Neural crest cell (in vitro differentiated cells): ENCODE measurements around the gene JADE3. TPM values are rescaled to one million over a fixed set of nuclear protein-coding genes. Genes with fewer than 3 reads are reported as not detected.
A peak's percentile ranks its signal among the peaks of the same experiment; 100 is the strongest.
"Not testable (repeated sequence)": the region's sequence is repeated elsewhere in the genome, so short reads cannot be mapped to it uniquely, and the experiment has no call there.

Source experiments
- DNase-seq: peaks from one replicate; pipeline ENCODE4 v3.0.0; 2021; ENCODE audit warnings: low read depth, mixed read lengths, low spot score
- H3K27ac Mint-ChIP-seq: one replicate; pipeline ENCODE4 v1.8.0; 2021; ENCODE audit warnings: mild to moderate bottlenecking, mixed read lengths; ENCODE audit not compliant: unreplicated experiment
- H3K27me3 Mint-ChIP-seq: 2 replicates; pipeline ENCODE4 v1.8.0; 2021; ENCODE audit warnings: low read depth, mild to moderate bottlenecking, mixed read lengths
- H3K36me3 Mint-ChIP-seq: 2 replicates; pipeline ENCODE4 v1.8.0; 2021; ENCODE audit warnings: low read depth, mild to moderate bottlenecking, mixed read lengths
- H3K4me1 Mint-ChIP-seq: 2 replicates; pipeline ENCODE4 v1.8.0; 2021; ENCODE audit warnings: mixed read lengths
- H3K4me3 Mint-ChIP-seq: one replicate; pipeline ENCODE4 v1.8.0; 2021; ENCODE audit warnings: mild to moderate bottlenecking, mixed read lengths
- H3K9me3 Mint-ChIP-seq: 2 replicates; pipeline ENCODE4 v1.8.0; 2021; ENCODE audit warnings: mixed read lengths
- total RNA-seq: library from RNA; stranded (reverse); gene quantifications from 2 replicates; pipeline ENCODE4 v1.2.1, GENCODE V29; 2021
- TF ChIP-seq, protein P1 (sequence below): fragments of 200-600 bp; sonication (generic); conservative IDR thresholded peaks from 2 replicates; pipeline ENCODE4 v1.5.0; 2021; ENCODE audit warnings: antibody characterized with exemption, mild to moderate bottlenecking

The JADE3 gene
- total RNA-seq, 1 donor from 2014 or later: 18.8 TPM

- peak; percentile 2 for DNase-seq
- Mint-ChIP-seq H3K4me1 (peaks cover 29% of the 10 kb centered on the region), H3K9me3 (peaks cover 3% of the 10 kb centered on the region), H3K4me3 (peak overlapping the region; percentile 17), H3K27ac (peak overlapping the region; percentile 73), H3K27me3 (no peaks in the 10 kb centered on the region), H3K36me3 (peaks cover 2% of the 10 kb centered on the region)
- TF ChIP-seq, protein P1, sequence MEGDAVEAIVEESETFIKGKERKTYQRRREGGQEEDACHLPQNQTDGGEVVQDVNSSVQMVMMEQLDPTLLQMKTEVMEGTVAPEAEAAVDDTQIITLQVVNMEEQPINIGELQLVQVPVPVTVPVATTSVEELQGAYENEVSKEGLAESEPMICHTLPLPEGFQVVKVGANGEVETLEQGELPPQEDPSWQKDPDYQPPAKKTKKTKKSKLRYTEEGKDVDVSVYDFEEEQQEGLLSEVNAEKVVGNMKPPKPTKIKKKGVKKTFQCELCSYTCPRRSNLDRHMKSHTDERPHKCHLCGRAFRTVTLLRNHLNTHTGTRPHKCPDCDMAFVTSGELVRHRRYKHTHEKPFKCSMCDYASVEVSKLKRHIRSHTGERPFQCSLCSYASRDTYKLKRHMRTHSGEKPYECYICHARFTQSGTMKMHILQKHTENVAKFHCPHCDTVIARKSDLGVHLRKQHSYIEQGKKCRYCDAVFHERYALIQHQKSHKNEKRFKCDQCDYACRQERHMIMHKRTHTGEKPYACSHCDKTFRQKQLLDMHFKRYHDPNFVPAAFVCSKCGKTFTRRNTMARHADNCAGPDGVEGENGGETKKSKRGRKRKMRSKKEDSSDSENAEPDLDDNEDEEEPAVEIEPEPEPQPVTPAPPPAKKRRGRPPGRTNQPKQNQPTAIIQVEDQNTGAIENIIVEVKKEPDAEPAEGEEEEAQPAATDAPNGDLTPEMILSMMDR: no peak
Measured at GRCh38 chrX:46953597-46953996, 41.4 kb downstream of the JADE3 start.

GRCh38 chrX:46954716-46955115, 42.5 kb downstream of the JADE3 start:
- DNase-seq: no peak
- Mint-ChIP-seq H3K4me1 (peaks cover 29% of the 10 kb centered on the region), H3K9me3 (peaks cover 3% of the 10 kb centered on the region), H3K36me3 (peaks cover 2% of the 10 kb centered on the region), H3K27me3 (no peaks in the 10 kb centered on the region), H3K4me3 (no peak overlapping the region), H3K27ac (no peak overlapping the region)
- TF ChIP-seq, protein P1: no peak

DNA sequence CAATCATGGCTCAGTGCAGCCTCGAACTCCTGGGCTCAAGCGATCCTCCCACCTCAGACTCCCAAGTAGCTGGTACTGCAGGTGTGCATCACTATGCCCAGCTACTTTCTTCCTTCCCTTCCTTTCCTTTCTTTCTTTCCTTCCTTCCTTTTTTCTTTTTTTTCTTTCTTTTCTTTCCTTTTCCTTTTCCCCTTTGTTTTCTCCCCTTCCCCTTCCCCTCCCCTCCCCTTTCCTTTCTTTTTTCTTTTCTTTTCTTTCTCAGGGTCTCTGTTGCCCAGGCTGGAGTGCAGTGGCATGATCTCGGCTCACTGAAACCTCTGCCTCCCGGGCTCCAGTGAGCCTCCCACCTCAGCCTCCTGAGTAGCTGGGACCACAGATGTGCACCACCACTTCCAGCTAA, 44.4 kb downstream of the JADE3 start:
- not testable (repeated sequence) for H3K9me3 Mint-ChIP-seq, H3K27me3 Mint-ChIP-seq, H3K36me3 Mint-ChIP-seq, H3K27ac Mint-ChIP-seq, DNase-seq, H3K4me3 Mint-ChIP-seq
- H3K4me1 Mint-ChIP-seq: peaks cover 33% of the 10 kb centered on the region

DNA sequence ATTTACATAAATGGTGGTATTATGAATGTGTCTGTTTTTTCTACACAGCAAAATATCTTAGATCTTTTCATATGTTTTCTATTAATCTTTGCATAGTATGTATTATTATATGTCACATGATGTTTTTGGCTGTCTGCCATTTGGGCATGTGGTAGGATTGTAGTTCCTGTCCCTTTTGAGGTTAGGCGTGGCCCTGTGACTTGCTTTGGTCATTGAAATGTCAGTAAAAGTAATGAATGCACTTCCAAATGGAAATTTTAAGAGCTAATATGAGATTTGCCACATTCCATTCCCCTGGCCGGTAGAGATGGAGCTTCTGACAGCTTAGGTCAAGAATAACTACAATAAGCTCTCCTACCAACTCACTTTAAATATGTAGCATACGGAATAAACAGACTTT, 45.1 kb downstream of the JADE3 start:
- no peaks in the 10 kb centered on the region for H3K27me3 Mint-ChIP-seq
- H3K4me1 Mint-ChIP-seq: peaks cover 26% of the 10 kb centered on the region
- TF ChIP-seq, protein P1: no peak
- no peaks in the 10 kb centered on the region for H3K36me3 Mint-ChIP-seq
- H3K27ac Mint-ChIP-seq: no peak overlapping the region
- no peak for DNase-seq
- H3K4me3 Mint-ChIP-seq: no peak overlapping the region
- H3K9me3 Mint-ChIP-seq: no peaks in the 10 kb centered on the region

GRCh38 chrX:46959101-46959500, 46.9 kb downstream of the JADE3 start:
- Mint-ChIP-seq H3K36me3 (no peaks in the 10 kb centered on the region), H3K4me3 (no peak overlapping the region), H3K27ac (no peak overlapping the region), H3K27me3 (no peaks in the 10 kb centered on the region), H3K9me3 (no peaks in the 10 kb centered on the region), H3K4me1 (peaks cover 12% of the 10 kb centered on the region)
- TF ChIP-seq, protein P1: no peak
- no peak for DNase-seq

GRCh38 chrX:46959985-46960700, 47.9 kb downstream of the JADE3 start:
- Mint-ChIP-seq H3K4me1 (peaks cover 6% of the 10 kb centered on the region), H3K36me3 (no peaks in the 10 kb centered on the region), H3K27ac (no peak overlapping the region), H3K27me3 (no peaks in the 10 kb centered on the region), H3K4me3 (no peak overlapping the region), H3K9me3 (no peaks in the 10 kb centered on the region)
- TF ChIP-seq, protein P1: no peak
- DNase-seq: no peak
